ENCODE measurements around the gene AMOTL1. TPM values are rescaled to one million over a fixed set of nuclear protein-coding genes. Genes with fewer than 3 reads are reported as not detected.
A peak's percentile ranks its signal among the peaks of the same experiment; 100 is the strongest.
"Not testable (repeated sequence)": the region's sequence is repeated elsewhere in the genome, so short reads cannot be mapped to it uniquely, and the experiment has no call there.

AMOTL1 gene
- total and polyA plus RNA-seq, 12 donors = 3.0 to 26.7 (median 19.5) TPM

DNA sequence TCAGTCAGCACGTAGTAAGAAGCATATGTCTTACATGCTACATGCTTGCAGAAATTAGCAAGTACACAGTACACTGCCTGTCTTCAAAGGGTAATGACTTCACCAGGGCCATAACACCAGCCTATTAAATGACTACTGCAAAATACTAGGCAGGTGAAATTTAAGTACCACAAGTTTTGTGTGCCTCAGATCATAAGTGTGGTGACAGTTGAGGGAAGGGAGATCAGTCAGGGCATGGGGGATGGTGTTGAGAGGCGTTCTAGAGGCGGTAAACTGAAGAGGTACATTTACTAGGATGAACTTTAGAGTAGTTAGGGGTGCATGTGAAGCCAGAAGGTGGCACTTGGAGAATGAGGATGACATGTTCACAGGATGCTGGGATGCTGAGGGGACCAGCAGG lies 22.0 kb downstream of the AMOTL1 start:
- no peaks in the 10 kb centered on the region for H3K36me3 ChIP-seq (replicated peaks in 1 of 2)
- WGBS, 4 donors = 94 to 96% (median 95%) methylated on average over 3 of the region's 3 CpGs
- H3K27me3 ChIP-seq = no peaks in the 10 kb centered on the region
- H3K9me3 ChIP-seq (replicated peaks in 1 of 3) = no peaks in the 10 kb centered on the region
- TF ChIP-seq, protein P1, sequence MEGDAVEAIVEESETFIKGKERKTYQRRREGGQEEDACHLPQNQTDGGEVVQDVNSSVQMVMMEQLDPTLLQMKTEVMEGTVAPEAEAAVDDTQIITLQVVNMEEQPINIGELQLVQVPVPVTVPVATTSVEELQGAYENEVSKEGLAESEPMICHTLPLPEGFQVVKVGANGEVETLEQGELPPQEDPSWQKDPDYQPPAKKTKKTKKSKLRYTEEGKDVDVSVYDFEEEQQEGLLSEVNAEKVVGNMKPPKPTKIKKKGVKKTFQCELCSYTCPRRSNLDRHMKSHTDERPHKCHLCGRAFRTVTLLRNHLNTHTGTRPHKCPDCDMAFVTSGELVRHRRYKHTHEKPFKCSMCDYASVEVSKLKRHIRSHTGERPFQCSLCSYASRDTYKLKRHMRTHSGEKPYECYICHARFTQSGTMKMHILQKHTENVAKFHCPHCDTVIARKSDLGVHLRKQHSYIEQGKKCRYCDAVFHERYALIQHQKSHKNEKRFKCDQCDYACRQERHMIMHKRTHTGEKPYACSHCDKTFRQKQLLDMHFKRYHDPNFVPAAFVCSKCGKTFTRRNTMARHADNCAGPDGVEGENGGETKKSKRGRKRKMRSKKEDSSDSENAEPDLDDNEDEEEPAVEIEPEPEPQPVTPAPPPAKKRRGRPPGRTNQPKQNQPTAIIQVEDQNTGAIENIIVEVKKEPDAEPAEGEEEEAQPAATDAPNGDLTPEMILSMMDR (IDR thresholded peaks at IDR 0.05) = no peak
- no peak for TF ChIP-seq POLR2A (IDR thresholded peaks at IDR 0.05)
- H3K4me3 ChIP-seq = no peak overlapping the region
- H3K27ac ChIP-seq = no peak overlapping the region
- intact Hi-C loops (cut with DNase I) = no loop called here
- DNase-seq = no peak
- H3K4me1 ChIP-seq (replicated peaks in 1 of 2) = peaks cover 14 to 51% of the 10 kb centered on the region in 2 donors

DNA sequence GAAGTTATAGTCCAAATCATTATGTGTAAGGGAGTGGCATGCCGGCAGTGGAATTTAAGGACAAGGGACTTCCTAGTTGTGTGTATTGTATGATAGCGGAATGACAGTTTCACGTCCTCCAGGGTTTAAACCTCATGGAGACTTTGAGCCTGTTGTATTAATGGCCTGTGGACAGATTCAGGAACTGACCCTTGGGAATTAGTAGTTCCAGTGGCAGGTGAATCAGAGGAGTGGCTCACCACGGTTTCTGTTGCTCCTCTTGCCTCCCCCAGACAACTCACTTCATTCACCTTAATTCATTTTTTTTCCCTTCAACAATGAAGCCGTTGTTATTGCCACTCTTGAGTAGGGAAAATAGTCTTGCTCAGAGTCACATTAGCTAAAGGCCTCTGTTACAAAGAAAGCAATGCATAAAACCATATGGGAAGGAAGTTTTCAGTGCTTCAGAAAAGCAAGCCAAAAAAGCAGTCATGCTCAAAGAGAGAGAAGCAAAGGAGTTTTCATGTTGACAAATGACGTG lies 22.6 kb downstream of the AMOTL1 start:
- Histone ChIP-seq H3K27ac (no peak overlapping the region), H3K36me3 (replicated peaks in 1 of 2) (no peaks in the 10 kb centered on the region), H3K9me3 (replicated peaks in 1 of 3) (no peaks in the 10 kb centered on the region), H3K27me3 (no peaks in the 10 kb centered on the region), H3K4me1 (replicated peaks in 1 of 2) (peaks cover 14 to 50% of the 10 kb centered on the region in 2 donors), H3K4me3 (no peak overlapping the region)
- DNase-seq = no peak
- 76 to 83% (median 78%) methylated on average over 6 of the region's 6 CpGs for WGBS, 4 donors
- intact Hi-C loops (cut with DNase I) = no loop called here
- no peak for TF ChIP-seq POLR2A (IDR thresholded peaks at IDR 0.05)
- TF ChIP-seq, protein P1 (IDR thresholded peaks at IDR 0.05) = no peak

DNA sequence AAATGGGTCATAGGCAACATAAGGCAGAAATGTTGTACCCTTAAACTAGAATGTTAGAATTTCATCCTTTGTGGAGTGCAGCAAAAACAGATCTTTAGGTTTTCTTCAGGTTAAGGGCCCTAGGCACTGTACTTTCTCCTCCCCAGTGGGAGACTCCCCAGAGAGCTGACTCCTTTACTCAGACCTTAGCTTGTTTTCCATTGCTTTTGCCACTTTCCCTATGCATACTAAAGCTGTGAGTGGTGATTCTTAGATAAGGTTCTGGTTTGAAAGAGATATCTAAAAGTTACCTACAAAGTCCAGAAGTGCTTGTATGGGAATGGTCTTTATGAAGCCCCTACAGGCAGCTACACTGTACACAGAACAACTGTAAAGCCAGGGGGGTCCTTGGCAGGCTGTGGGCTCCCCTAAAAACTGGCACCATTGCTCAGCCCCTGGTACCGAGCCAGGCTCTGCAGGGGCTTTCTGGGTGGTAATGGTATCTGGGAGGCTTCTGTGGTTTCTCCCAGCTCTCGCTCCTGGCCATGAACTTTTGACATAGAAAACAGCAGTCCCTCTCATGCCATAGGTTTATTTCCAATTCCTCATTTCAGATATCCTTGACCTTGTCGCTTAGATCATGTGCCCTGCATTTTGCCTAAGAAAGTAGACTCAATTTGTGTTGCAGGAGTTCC lies 23.2 kb downstream of the AMOTL1 start:
- TF ChIP-seq, protein P1 (IDR thresholded peaks at IDR 0.05) = no peak
- no peak for TF ChIP-seq POLR2A (IDR thresholded peaks at IDR 0.05)
- no peaks in the 10 kb centered on the region for H3K9me3 ChIP-seq (replicated peaks in 1 of 3)
- DNase-seq = no peak
- no peak overlapping the region for H3K27ac ChIP-seq
- no peaks in the 10 kb centered on the region for H3K36me3 ChIP-seq (replicated peaks in 1 of 2)
- no peaks in the 10 kb centered on the region for H3K27me3 ChIP-seq
- intact Hi-C loops (cut with DNase I) = no loop called here
- no peak overlapping the region for H3K4me3 ChIP-seq
- H3K4me1 ChIP-seq (replicated peaks in 1 of 2) = peaks cover 14 to 56% of the 10 kb centered on the region in 2 donors
- WGBS, 4 donors = 46 to 70% (median 69%) methylated on average over 3 of the region's 3 CpGs

DNA sequence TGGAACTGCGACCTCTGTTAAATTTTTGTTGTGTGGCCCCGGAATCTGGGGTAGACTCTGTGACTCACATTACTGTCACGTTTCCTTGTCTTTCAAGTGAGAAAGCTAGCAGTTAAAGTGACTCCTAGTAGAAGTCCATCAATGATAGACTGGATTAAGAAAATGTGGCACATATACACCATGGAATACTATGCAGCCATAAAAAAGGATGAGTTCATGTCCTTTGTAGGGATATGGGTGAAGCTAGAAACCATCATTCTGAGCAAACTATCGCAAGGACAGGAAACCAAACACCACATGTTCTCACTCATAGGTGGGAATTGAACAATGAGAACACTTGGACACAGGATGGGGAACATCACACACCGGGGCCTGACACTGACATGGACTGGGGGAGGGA lies 23.8 kb downstream of the AMOTL1 start:
- DNase-seq; H3K36me3 ChIP-seq (replicated peaks in 1 of 2); H3K27me3 ChIP-seq; H3K4me3 ChIP-seq; H3K27ac ChIP-seq; H3K9me3 ChIP-seq (replicated peaks in 1 of 3); intact Hi-C loops (cut with DNase I): not testable (repeated sequence)
- H3K4me1 ChIP-seq (replicated peaks in 1 of 2) = peaks cover 16 to 56% of the 10 kb centered on the region in 2 donors
- WGBS, 4 donors = 89 to 92% (median 92%) methylated on average over 5 of the region's 5 CpGs

DNA sequence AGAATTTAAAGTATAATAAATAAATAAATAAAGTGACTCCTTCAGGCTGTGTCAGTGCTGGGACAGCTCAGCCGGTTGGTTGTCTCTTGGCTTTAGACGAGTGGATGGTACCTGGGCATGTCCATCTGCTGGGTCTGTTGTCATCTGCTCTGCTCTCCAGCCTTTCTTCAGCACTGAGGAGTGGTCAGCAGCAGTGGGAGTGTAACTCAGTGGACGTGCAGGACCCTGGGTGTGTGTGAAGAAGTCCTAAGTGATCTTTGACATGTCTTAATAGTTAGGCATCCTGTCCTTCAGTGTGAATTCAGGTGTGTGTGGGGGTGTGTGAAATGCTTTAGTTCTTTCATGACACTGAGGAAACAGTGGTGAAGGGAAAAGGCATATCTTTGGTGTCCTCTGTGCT lies 24.3 kb downstream of the AMOTL1 start:
- intact Hi-C loops (cut with DNase I) = no loop called here

More for the DNA sequence above, 24.3 kb downstream of the AMOTL1 start:
- 83 to 90% (median 86%) methylated on average over 3 of the region's 3 CpGs for WGBS, 4 donors
- H3K4me1 ChIP-seq (replicated peaks in 1 of 2) = peaks cover 20 to 58% of the 10 kb centered on the region in 2 donors
- no peaks in the 10 kb centered on the region for H3K27me3 ChIP-seq
- TF ChIP-seq POLR2A (IDR thresholded peaks at IDR 0.05) = no peak
- TF ChIP-seq, protein P1 (IDR thresholded peaks at IDR 0.05) = no peak
- no peaks in the 10 kb centered on the region for H3K36me3 ChIP-seq (replicated peaks in 1 of 2)
- peak overlapping the region in 1 of 5 donors; percentile 1 for H3K27ac ChIP-seq
- no peaks in the 10 kb centered on the region for H3K9me3 ChIP-seq (replicated peaks in 1 of 3)
- H3K4me3 ChIP-seq = no peak overlapping the region
- no peak for DNase-seq

Measured in adrenal gland (tissue), 12 donors.